Inferior parietal cortex (tissue), 1 donor: ENCODE data around the gene PITPNB.
A peak's percentile ranks its signal among the peaks of the same experiment; 100 is the strongest.

Experiments
- DNase-seq: peaks from one replicate; pipeline ENCODE4 v3.0.0-alpha.2; 2016; ENCODE audit errors: extremely low spot score

Gene PITPNB

DNA sequence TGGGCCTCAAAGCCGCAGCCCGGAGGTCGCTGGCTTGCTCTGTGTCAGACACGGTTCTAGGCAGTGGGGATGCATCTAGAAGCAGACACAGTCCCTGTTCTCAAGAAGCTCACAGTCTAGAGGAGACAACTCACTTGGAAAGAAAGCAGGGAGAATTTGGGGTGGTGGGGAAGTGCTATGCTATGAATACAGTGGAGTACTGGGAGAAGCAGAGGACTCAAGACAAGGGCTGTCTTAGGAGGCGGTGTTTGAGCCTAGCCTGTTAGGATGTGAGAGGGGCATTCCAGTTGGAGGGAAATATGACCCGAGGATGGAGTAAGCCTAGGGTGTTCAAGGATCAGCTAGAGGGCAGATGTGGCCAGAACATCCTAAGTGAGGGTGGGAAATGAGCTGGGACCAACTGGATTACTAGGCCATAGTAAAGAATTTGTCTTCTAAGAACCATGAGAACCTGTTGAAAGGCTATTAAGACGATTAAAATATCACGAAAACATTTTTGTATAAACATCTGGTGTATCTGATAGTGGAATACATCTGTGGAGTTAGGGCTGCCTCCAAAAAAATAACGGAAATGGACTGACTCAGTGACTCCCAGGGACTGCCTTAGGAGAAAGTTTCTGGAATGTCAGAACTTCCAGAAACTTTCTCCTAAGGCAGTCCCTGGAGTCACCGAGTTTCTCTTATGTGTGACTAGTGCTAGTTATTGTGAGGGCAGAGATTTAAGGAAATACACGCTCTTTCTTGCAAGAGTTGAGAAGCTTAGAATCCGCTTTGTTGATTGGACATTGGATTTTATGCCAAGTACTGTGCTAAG is 1.1 kb upstream of the PITPNB start:
- DNase-seq = no peak

DNA sequence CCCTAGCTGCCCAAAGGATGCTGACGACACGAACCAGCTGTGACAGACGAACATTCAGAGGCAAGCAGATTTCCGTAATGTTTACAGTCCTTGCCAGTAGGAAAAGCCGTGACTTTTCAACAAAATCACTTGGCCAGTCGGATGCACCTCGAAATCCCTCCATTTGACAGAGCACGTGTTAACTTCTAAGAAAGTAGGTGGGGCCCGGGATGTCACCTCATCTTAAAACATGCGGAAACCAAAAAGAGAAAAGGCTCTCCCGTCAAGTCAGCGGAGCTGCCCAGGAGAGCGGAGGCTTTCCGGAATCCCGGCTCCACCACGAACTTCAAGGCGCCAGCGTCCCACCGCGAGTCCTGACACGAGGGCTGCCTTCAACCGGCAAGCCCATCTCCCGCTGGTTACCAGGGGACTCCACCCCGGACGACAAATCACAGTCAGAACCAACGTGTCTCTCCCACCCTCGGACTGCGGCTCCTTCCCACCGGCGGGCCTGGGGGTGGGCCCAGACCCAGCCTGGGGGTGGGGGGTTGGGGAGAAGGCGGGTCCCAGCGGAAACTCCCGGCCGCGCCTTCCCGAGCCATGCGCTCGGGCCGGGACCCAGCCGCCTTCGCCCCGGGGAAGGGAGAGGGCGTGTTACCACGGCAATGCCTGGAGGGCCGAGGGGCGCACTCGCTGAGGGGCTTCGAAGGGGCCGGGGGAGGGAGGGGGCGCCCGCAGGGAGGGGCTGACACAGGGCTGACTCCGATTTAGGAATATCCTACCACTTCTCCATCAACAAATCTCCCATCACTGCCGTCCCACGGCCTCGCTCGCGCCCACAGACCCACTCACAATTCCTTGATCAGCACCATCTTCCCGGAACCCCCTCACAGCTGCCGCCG is 475 bp downstream of the PITPNB start:
- DNase-seq = no peak

DNA sequence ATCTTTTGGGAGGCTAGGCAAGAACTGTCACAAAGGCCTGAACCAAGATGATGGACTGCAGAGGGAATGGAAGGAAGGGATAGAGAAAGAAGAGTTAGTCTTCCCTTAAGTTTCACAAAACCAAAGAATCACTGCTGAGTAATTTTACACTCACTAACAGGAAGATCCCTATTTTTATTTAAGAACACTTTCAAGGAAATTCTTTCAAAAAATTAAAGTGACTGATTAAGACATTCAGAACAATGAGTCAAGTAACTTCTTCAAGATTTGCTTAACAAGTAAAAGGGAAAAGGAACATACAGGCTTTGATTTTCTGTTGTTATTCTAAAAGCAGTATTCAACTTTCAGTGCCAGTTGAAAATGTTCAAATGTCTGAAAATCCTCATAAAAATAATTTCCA is 3.1 kb downstream of the PITPNB start:
- DNase-seq = no peak

DNA sequence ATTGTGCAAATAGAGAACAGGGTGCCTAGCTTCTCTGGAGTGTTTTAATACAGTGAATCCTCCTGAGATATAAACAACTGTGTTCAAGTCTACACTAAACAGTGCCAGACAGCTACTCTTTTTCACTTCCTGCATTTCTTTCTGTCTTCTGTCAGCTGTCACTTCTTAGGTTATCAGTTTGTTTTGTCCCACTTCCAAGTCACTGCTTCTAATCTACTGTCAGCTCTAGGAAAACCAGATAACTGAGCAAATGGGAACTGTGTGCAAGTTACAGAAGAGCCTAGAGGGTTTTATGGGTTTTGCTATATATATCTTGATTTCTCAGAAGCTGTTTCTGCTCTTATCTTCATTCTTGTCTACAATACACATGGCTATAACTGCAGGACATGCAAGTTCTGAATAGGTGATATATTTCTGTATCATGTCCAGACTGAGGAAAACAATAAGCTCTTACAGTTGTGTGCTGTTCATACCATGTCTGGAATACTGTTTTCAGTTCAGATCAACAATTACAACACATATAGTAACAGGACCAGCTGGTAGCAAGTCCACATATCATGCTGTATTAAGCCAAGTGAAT is 5.8 kb downstream of the PITPNB start:
- no peak for DNase-seq

DNA sequence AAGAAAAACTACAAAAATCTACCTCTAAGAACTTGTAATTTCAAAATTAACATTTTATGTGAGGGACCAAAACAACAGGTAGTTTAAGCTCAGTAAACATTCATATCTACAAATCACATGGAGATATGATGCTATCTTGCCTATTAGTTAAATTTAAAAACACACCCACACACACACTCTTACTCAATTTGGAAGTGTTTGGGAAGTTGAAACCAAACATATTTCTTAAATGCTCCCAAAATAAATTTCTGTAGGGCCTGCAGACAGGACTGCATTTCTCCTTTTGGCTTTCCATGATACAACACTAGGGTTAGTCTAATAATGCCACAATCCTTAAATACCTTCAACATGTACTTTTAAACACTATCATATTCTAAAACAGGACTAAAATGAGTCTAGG is 7.0 kb downstream of the PITPNB start:
- no peak for DNase-seq

DNA sequence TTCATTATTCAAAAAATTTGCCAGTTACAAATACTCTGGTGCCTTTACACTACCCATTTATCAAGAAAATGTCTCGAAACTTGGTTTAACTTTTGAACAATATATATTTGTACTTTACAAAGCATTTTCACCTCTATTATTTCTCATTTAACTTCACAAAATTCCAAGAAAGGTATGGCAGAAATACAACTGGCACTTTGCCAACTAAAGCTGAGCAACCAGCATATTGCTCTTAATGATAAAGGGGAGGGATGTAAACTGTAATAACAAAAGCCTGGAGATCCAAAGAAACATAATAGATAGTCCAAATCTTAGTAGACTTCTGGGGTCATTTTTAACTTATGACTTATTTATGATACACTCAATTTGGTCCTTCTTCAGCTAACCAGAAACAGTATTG is 7.7 kb downstream of the PITPNB start:
- no peak for DNase-seq

DNA sequence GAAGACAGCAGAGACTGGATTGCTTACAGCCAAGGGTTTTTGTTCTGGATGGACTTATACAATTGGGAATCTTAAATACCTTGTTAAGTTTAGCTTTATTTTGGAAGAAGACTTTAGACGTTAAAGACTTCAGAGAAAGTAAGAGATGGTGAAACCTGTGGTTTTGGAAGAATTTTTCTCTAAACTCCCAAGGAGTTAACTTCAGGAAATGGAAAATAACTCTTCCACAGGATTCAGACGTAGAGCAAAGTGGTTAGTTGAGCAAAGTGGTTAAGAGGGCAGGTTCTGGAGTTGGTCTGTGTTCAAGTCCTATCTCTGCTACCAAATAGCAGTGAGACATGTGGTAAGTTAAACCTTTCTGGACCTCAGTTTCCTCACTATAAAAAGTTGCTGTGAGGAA is 12.8 kb downstream of the PITPNB start:
- DNase-seq = no peak

DNA sequence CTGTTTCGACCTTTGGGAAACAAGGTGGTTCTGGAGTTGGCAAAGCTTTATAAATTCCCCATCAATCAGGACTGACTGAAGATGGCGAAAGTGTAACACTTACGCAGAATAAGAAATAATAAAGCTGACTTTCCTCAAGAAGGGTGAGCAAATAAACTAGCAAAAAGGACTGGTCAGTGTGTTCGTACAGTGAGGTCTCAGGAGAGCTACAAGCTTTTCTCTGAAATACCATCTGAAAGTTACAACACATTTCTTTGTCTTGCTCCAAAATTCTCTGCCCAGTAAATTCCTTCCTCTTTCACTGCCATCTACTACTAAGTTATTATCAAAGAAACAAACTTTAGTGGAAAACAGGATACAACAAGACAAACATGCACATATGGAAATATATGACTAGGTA is 13.4 kb downstream of the PITPNB start:
- no peak for DNase-seq

DNA sequence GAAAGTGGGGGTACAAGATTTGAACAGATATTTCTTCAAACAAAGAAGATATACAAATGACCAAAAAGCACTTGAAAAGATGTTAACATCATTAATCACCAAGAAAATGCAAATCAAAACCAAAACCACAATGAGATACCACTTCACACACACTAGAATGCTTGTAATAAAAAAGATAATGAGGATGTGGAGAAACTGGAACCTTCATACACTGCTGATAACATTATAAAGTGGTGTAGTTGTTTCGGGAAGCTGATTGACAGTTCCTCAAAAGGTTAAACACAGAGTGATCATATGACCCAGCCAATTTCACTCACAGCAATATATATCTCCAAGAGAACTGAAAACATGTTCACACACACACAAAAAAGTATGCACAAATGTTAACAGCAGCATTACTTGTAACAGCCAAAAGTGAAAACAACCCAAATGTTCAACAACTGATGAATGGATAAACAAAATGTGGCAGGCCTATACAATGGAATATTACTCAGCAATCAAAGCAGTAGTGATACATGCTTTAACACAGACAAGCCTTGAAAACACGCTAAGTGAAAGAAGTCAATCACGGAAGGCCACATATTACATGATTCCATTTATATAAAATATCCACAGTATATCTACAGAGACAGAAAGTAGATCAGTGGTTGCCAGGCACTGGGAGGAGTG is 15.1 kb downstream of the PITPNB start:
- no peak for DNase-seq

DNA sequence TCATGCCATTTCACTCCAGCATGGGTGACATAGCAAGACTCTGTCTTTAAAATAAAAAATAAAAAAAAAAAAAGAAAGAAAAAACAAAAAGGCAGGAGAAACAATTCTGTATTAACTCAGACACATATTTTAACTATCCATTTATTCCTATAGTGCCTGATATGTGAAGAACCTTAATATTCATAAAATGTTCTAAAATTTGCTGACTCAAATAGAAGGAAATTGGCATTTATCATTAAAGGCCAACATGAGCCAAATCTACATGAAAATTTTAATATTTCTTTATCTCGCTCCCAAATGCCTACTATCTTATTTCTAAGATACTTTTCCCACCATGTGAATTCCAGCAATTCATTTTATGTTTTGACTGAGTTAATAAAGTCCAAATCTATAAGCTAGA is 18.9 kb downstream of the PITPNB start:
- DNase-seq = no peak

DNA sequence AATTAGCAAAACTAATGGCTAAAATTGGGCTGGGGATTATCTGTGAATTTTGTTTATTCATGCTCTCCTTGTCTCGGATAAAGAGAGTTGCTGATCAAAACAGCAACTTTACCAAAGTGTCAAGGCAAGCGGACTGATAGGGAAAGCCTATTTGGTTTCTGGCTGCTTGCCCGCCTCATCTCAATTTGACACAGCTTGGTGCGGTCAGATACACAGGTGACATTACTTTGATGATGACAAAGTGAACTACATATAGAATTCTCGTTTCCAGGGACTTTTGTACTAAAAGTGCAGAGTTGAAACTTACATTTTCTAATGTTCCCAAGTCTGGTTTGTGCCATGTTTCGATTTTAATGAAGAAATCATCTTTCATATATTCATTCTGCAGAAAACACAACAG is 22.8 kb downstream of the PITPNB start:
- no peak for DNase-seq

DNA sequence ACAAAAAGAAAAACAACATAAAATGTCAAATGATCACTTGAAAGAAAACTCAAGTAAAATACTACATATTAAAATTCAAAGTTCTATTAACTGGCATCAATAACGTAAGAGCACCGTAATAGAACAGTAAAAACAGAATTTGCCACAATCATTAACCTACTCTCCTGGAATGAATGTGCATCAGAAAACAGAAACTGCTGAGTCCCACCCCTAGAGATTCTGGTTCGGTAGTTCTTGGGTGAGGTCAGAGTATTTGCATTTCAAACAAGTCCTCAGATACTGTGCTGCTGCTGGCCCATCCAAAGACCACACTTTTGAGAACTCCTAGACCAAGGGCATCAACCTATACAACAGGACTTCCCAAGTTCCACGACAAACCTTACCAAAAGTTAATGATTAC is 23.5 kb downstream of the PITPNB start:
- no peak for DNase-seq

DNA sequence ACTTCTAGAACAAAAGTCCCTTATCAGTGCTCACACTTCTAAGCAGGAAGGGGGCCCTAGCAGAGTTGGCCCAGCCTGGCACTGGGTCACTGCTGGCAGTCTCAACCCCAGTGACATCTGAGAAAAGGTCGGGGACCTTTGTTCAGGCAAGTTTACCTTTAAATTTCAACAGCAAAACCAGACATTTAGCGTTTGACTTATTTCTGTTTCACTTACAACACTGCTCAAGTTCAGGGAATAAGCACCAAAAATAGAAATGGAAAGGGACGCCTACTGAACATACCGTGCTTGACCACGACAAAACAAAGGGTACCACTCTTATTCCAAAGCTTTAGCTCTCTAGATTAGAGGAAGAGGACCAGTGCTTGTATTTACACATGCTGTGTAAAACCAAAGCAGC is 26.2 kb downstream of the PITPNB start:
- no peak for DNase-seq

DNA sequence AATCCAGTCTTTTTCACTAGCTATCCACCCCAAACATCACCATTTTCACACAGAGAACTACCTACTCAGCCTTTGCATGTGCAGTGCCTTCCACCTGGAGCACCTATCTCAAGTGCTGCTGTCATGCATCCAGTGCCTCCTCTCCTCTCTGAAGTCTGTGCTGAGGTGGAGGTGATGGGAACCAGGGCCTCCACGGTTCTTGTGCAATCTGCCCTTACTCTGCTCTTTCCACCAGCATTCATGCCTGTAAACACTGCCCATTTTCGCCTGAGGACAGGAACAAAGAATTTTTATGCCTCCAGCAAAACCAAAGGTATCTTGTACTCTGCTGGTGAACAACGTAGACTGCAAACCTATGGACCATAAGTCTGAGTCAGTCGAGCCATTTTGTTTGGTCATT is 27.0 kb downstream of the PITPNB start:
- no peak for DNase-seq

DNA sequence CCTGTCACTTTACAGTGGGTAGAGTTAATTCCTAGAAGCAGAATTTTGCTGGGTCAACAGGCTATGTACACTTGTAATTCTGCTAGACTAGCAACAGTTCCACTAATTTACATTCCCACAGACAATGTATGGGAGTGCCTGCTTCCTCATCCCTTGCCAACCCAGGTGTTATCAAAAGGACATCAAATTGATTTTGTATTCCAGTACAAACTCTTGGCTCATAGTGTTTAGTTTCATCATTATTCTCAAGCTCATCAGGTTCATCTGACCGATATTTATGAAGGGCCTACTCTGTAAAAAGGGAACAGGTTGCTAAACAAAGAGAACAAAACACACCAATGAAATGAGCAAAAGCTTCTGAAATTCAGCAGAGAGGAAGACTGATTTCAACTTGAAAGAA is 30.7 kb downstream of the PITPNB start:
- no peak for DNase-seq

DNA sequence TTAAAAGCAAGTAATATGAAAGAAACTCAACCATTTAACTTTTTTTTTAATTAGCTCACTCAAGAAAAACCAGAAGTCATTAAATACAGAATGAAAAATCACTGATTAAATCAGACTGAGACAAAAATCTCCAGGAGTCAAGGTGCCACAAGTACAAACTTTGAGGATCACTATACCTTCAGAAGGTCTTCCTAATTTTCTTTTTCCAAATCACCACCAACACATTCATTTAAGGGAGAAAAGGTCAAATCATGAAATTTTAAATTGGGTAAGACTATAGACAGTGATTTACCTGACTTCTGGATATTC is 32.3 kb downstream of the PITPNB start:
- DNase-seq = no peak

DNA sequence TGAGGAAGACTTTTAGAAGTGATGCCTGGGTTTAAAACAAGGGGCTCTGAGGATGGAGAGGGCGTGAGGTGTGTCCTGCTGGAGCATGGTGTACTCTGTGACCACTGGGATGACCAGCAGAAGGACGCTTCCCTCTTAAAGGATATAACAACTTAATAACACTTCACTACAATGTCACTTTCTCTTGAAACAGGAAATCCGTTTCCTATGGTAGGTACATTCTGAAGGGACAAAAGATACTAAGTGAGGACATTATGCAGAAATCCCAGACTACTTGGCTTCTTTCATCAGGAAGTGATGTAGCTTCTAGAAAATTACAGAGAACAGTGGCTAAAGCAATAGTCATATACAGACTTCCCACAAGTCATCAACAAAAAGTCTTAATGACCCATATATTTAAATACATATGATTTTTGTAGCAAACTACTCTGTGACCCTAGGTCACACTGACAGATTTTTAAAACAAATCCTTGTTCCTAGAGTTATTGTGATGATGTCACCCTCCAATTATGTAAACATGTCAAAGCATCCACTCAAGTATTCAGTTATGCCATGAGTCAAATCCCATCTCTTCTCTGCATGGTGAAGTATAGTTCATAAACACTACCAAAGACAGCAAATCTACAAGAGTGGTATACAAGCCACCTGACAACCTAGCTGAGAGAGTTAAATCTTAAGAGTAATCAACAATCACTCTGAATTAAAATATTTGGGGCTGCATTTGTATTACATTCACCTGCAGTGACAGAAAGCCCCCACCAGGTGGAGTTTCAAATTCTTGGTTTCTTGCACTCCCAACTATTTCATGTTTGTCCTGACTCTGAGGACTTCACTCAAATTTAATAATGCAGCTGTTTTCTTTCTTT is 32.8 kb downstream of the PITPNB start:
- peak; percentile 74 for DNase-seq

DNA sequence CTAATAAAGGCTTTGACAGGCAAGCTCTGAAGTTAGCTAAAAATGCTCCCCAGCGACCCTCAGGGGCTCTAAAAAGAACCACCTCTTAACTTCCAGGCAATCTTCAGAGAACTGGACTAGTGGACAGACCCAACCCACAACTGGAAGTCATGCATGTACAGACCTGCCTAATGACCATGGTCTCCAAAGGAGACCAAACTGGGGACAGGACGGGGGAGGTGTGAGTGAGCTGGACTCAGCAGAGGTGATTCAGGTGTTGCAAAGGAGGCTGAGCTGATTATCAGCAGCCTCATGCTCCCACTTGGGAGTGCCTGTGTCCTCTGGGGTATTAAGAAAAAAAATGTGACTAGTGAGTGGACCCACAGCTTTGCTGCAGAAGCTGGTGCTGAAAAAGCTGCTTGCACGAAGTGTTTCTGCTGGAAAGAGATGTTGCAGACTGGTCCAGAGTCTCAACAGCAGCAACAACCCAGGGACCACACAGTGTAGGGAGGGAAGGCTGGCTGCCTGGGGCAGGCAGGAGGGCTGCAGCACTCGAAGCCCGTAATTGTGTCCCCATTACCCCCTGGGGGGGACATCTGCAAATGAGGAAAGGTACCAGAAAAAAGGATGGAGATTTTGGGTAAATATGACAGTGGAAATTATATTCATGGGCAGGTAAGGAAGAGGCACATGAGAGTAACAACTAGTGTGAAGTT is 35.3 kb downstream of the PITPNB start:
- no peak for DNase-seq

DNA sequence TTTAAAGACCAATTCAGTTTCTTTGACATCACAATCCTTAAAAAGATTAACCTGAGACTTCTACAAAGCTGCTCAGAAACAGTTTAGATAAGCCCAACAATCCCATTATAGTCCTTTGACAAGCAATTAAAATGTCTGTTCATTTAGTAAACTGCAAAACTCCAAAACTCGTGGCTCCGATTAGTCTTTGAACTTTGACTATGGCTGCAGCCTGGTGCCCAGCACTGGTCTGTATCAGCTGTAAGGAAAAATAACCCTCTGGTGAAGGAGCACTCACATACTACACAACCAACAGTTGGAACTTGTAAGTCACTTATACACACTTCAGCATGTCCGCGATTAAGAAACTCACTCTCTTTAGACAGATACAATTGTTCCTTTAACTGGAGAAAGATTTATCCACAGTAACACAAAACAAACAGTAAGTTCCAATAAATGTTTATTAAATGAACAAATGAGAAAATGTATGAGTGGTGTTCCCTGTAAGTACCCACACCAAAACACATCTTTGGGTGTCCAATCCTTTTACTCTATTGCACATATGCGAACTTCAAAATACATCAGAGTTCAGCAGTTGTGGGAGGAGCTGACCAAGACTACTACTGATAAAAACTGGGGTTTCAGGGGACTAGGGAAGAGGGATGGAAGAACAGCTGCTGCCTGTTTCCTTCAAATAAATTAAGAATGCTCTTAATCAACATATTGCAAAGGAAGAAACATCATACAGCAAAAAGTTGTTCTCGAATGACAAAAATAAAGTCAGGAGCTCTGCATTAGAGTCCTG is 36.4 kb downstream of the PITPNB start:
- no peak for DNase-seq

DNA sequence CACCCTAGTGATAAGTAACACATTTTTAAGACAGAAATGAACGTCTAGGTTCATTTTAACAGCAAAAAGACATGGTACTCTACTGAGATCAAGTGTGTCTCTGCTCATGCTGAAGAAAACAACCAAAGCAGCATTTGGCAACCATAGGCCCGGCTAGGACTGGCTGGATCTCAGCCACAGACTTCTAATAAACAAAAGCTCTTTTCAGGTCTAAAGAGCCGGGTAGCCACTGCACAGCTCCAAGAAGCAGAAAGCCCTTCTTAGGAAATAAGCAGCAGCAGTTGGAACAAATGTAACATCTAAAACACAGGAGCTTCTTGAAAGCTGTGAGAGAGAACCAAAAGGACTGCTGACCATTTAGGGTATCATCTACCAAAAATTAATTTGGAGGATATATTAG is 37.6 kb downstream of the PITPNB start:
- peak; percentile 84 for DNase-seq
